Smooth muscle cell (in vitro differentiated cells): ENCODE data around the gene SEL1L. TPM values are rescaled to one million over a fixed set of nuclear protein-coding genes. Genes with fewer than 3 reads are reported as not detected.
"Not testable (repeated sequence)": the region's sequence is repeated elsewhere in the genome, so short reads cannot be mapped to it uniquely, and the experiment has no call there.

Experiments used
- DNase-seq: peaks from one replicate; lab custom pipeline; 2025; ENCODE audit not compliant: unreplicated experiment; lab: John Stamatoyannopoulos, UW
- H2AFZ ChIP-seq: fragments of 200-600 bp; sonication (generic); 2 replicates; pipeline ENCODE4 v1.6.0; 2016; ENCODE audit warnings: antibody characterized with exemption, low read depth, mild to moderate bottlenecking
- H3F3A ChIP-seq: fragments of 200-600 bp; sonication (generic); 2 replicates; pipeline ENCODE4 v1.6.0; 2017; ENCODE audit warnings: antibody characterized with exemption, low read depth
- H3K27ac ChIP-seq: fragments of 200-600 bp; sonication (generic); 2 replicates; pipeline ENCODE4 v1.5.1; 2016; ENCODE audit warnings: low read depth, mild to moderate bottlenecking
- H3K27me3 ChIP-seq: fragments of 200-600 bp; sonication (generic); 2 replicates; pipeline ENCODE4 v1.6.1; 2016; ENCODE audit warnings: low read depth, mild to moderate bottlenecking
- H3K36me3 ChIP-seq: fragments of 200-600 bp; sonication (generic); 2 replicates; pipeline ENCODE4 v1.5.1; 2016; ENCODE audit warnings: low read depth
- H3K4me1 ChIP-seq: fragments of 200-600 bp; sonication (generic); 2 replicates; pipeline ENCODE4 v1.5.1; 2016; ENCODE audit warnings: low read depth
- H3K4me2 ChIP-seq: fragments of 200-600 bp; sonication (generic); 2 replicates; pipeline ENCODE4 v1.6.0; 2016; ENCODE audit warnings: mild to moderate bottlenecking
- H3K4me3 ChIP-seq: fragments of 200-600 bp; sonication (generic); 2 replicates; pipeline ENCODE4 v1.5.1; 2016; ENCODE audit warnings: mild to moderate bottlenecking
- H3K79me2 ChIP-seq: fragments of 200-600 bp; sonication (generic); 2 replicates; pipeline ENCODE4 v1.6.0; 2016; ENCODE audit warnings: low read depth, mild to moderate bottlenecking
- H3K9ac ChIP-seq: fragments of 200-600 bp; sonication (generic); 2 replicates; pipeline ENCODE4 v1.6.0; 2016; ENCODE audit warnings: low read depth
- H3K9me3 ChIP-seq: fragments of 200-600 bp; sonication (generic); replicated peaks from 2 replicates; pipeline ENCODE4 v1.5.1; 2016; ENCODE audit warnings: low read depth
- H4K20me1 ChIP-seq: fragments of 200-600 bp; sonication (generic); 2 replicates; pipeline ENCODE4 v1.6.0; 2016; ENCODE audit warnings: low read depth
- CTCF ChIP-seq: fragments of 200-600 bp; sonication (generic); IDR thresholded peaks from 2 replicates; pipeline ENCODE4 v1.5.1; 2017; ENCODE audit warnings: borderline replicate concordance, mild to moderate bottlenecking, antibody characterized with exemption; ENCODE audit not compliant: insufficient read depth, poor library complexity, severe bottlenecking
- WGBS: methylation state at CpG from one replicate; pipeline ENCODE4 v1.1.7; 2016; ENCODE audit warnings: low lambda C conversion rate; 5-methylcytosine and 5-hydroxymethylcytosine counted together
- polyA plus RNA-seq: library from polyadenylated mRNA; unstranded; fragments of >200 nt; fragmentation: Nextera tagmentation; extraction: Ambion mirVana; gene quantifications from 2 replicates; pipeline ENCODE4 v1.2.1, GENCODE V29; 2016
- total RNA-seq: library from RNA; depleted of rRNA; stranded (reverse); fragments of >200 nt; gene quantifications from 2 replicates; pipeline ENCODE4 v1.2.3, GENCODE V29; 2014

SEL1L gene
- total and polyA plus RNA-seq, 2 experiments from 2014 or later = 36.8 to 78.8 TPM

GRCh38 chr14:81517798-81518398 is 15.8 kb downstream of the SEL1L start:
- peaks cover 24% of the 10 kb centered on the region for H4K20me1 ChIP-seq
- DNase-seq = no peak
- H3K4me1 ChIP-seq = peaks cover 11% of the 10 kb centered on the region
- H3K4me2 ChIP-seq = peak overlapping the region; percentile 47
- no peaks in the 10 kb centered on the region for H3K27me3 ChIP-seq
- H3F3A ChIP-seq = no peaks in the 10 kb centered on the region
- no peaks in the 10 kb centered on the region for H3K9me3 ChIP-seq
- TF ChIP-seq CTCF = no peak
- H3K79me2 ChIP-seq = peaks cover 17% of the 10 kb centered on the region
- no peak overlapping the region for H3K4me3 ChIP-seq
- no peak overlapping the region for H2AFZ ChIP-seq
- no peaks in the 10 kb centered on the region for H3K36me3 ChIP-seq
- H3K9ac ChIP-seq = no peak overlapping the region
- 83% methylated on average over 7 of the region's 7 CpGs for WGBS
- H3K27ac ChIP-seq = peak overlapping the region; percentile 20

DNA sequence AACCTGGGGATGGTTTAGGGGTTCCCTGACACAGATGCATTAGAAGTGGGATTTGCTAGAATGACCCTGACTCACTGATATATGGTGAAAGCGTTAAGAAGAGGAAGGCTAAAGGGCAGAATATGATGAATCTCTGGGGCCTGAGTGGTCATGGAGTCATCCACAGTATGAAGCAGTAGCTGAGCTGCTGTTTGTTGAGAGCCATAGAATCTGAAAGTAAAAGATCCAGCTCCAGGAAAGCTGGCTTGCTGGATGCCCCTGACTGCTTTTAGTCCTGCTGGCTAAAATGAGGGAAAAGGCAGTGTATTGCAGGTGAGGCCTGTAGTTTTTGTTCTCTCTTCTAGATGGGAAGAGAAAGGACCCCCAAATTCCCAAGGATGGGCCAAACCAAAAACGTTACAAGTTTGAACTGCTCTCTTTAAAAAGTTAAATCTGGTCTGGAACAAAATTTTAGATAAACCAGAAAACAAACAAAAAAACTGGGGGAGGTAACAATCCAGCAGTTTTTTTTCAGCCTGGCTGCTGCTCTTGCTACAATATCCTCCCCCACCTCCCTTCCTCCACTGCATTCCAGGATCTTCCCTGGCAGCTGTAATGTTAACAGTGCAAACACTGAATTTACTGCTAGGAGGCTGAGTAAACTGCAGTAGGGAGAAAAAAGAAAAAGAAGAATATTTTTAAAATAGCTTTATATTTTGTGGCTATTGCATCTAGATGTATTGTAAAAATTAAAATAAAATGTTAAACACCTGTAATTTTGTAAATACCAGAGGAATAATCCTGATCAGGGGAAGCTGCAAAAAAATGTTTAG is 16.5 kb downstream of the SEL1L start:
- Histone ChIP-seq H3K36me3 (no peaks in the 10 kb centered on the region), H3K4me1 (peaks cover 11% of the 10 kb centered on the region), H3K79me2 (peaks cover 12% of the 10 kb centered on the region), H3K4me3 (no peak overlapping the region), H3K27ac (peak overlapping the region; percentile 20), H2AFZ (no peak overlapping the region), H3K4me2 (peak overlapping the region; percentile 47), H3K9ac (peak overlapping the region; percentile 35), H3F3A (no peaks in the 10 kb centered on the region), H4K20me1 (peaks cover 21% of the 10 kb centered on the region), H3K27me3 (no peaks in the 10 kb centered on the region), H3K9me3 (no peaks in the 10 kb centered on the region)
- TF ChIP-seq CTCF = no peak
- DNase-seq = no peak
- 46% methylated on average over 2 of the region's 2 CpGs for WGBS

- Histone ChIP-seq H3K79me2 (peaks cover 12% of the 10 kb centered on the region), H4K20me1 (peaks cover 28% of the 10 kb centered on the region), H3K4me1 (peaks cover 15% of the 10 kb centered on the region)
- H3K27ac ChIP-seq, H3K9ac ChIP-seq, H3K27me3 ChIP-seq, H2AFZ ChIP-seq, H3K4me3 ChIP-seq, DNase-seq, H3K36me3 ChIP-seq, H3K4me2 ChIP-seq, H3K9me3 ChIP-seq, H3F3A ChIP-seq: not testable (repeated sequence)
- 98% methylated on average over 8 of the region's 8 CpGs for WGBS
Observed at GRCh38 chr14:81515927-81516326, 17.7 kb downstream of the SEL1L start.

- Histone ChIP-seq H4K20me1 (peaks cover 32% of the 10 kb centered on the region), H3K4me1 (peaks cover 13% of the 10 kb centered on the region)
- WGBS = 94% methylated on average over 6 of the region's 6 CpGs
- H3K9me3 ChIP-seq, H3K4me3 ChIP-seq, H3K9ac ChIP-seq, H3K36me3 ChIP-seq, H3K27ac ChIP-seq, H3F3A ChIP-seq, H3K27me3 ChIP-seq, H2AFZ ChIP-seq, DNase-seq, H3K79me2 ChIP-seq, H3K4me2 ChIP-seq: not testable (repeated sequence)
Observed at GRCh38 chr14:81512826-81513225, 20.8 kb downstream of the SEL1L start.
